PC-3 (cell line): ENCODE data around the gene TTC39A. TPM values are rescaled to one million over a fixed set of nuclear protein-coding genes. Genes with fewer than 3 reads are reported as not detected.

ENCODE experiments used
- ATAC-seq: fragments of 200-7000 bp; cut with Tn5 transposase; 2 replicates; pipeline ENCODE4 v1.9.1; 2020; ENCODE audit warnings: mild to moderate bottlenecking, moderate library complexity
- BruUV-seq: library from RNA; stranded (reverse); fragments of 400-500 nt; replicated peaks from 2 replicates; lab custom pipeline; 2021; lab: Mats Ljungman, UMichigan
- CTCF ChIA-PET: fragments of 300-600 bp; sonication (Branson Sonifier 250); formaldehyde crosslinking; loops from one replicate; lab custom pipeline; 2022; ENCODE audit warnings: antibody characterized with exemption; lab: Charles Lee
- POLR2A ChIA-PET: fragments of 300-600 bp; sonication (Branson Sonifier 250); formaldehyde crosslinking; loops from one replicate; lab custom pipeline; 2022; ENCODE audit warnings: antibody characterized with exemption; ENCODE audit not compliant: unreplicated experiment; lab: Charles Lee
- DNase-seq: peaks from one replicate; pipeline ENCODE4 v3.0.0-alpha.2; 2015
- H2AFZ ChIP-seq: fragments of 300-600 bp; sonication (generic); 2 replicates; pipeline ENCODE4 v1.6.0; 2016; ENCODE audit warnings: antibody characterized with exemption, low read length
- H3F3A ChIP-seq: fragments of 300-600 bp; sonication (generic); one replicate; pipeline ENCODE4 v1.6.0; 2017; ENCODE audit warnings: antibody characterized with exemption, low read length, control low read depth, mild to moderate bottlenecking; ENCODE audit not compliant: unreplicated experiment
- H3K27ac ChIP-seq: fragments of 300-600 bp; sonication (generic); 2 replicates; pipeline ENCODE4 v1.5.1; 2016; ENCODE audit warnings: mild to moderate bottlenecking, low read length
- H3K27me3 ChIP-seq: fragments of 300-600 bp; sonication (generic); 2 replicates; pipeline ENCODE4 v1.6.1; 2016; ENCODE audit warnings: low read length, mixed read lengths
- H3K36me3 ChIP-seq: fragments of 300-600 bp; sonication (generic); 2 replicates; pipeline ENCODE4 v1.6.1; 2016; ENCODE audit warnings: low read depth, mixed run types, low read length, mixed read lengths
- H3K4me1 ChIP-seq: fragments of 300-600 bp; sonication (generic); 2 replicates; pipeline ENCODE4 v1.5.1; 2016; ENCODE audit warnings: low read length; ENCODE audit not compliant: insufficient read depth
- H3K4me2 ChIP-seq: fragments of 300-600 bp; sonication (generic); 2 replicates; pipeline ENCODE4 v1.6.0; 2016; ENCODE audit warnings: low read length
- H3K4me3 ChIP-seq: fragments of 300-600 bp; sonication (generic); 2 replicates; pipeline ENCODE4 v1.5.1; 2016; ENCODE audit warnings: mild to moderate bottlenecking, low read length, mixed read lengths
- H3K79me2 ChIP-seq: fragments of 300-600 bp; sonication (generic); 2 replicates; pipeline ENCODE4 v1.6.1; 2017; ENCODE audit warnings: low read length, mixed read lengths
- H3K9ac ChIP-seq: fragments of 300-600 bp; sonication (generic); 2 replicates; pipeline ENCODE4 v1.6.0; 2016; ENCODE audit warnings: mild to moderate bottlenecking, low read length
- H3K9me2 ChIP-seq: fragments of 300-600 bp; sonication (generic); replicated peaks from 2 replicates; pipeline ENCODE4 v1.6.1; 2016; ENCODE audit warnings: mixed run types, low read length, mixed read lengths
- H3K9me3 ChIP-seq: fragments of 300-600 bp; sonication (generic); 2 replicates; pipeline ENCODE4 v1.6.1; 2016; ENCODE audit warnings: low read length, mixed read lengths
- H4K20me1 ChIP-seq: fragments of 300-600 bp; sonication (generic); 2 replicates; pipeline ENCODE4 v1.6.1; 2016; ENCODE audit warnings: low read length, mixed read lengths
- EZH2 ChIP-seq: fragments of 300-600 bp; sonication (generic); IDR thresholded peaks from one replicate; pipeline ENCODE4 v1.6.1; 2017; ENCODE audit warnings: antibody characterized with exemption, mild to moderate bottlenecking, low read length; ENCODE audit not compliant: unreplicated experiment
- EZH2phosphoT487 ChIP-seq: fragments of 300-600 bp; sonication (generic); IDR thresholded peaks from 2 replicates; pipeline ENCODE4 v1.6.1; 2018; ENCODE audit warnings: mild to moderate bottlenecking, antibody characterized with exemption, low read length, borderline replicate concordance
- intact Hi-C: fragments of 100-400 bp; cut with micrococcal nuclease; formaldehyde crosslinking; loops from 2 replicates; pipeline ENCODE4 v1.9.0; 2023
- total RNA-seq: library from RNA; depleted of rRNA; stranded (reverse); fragments of >200 nt; gene quantifications from 2 replicates; pipeline ENCODE4 v1.2.3, GENCODE V29; 2014
- TF ChIP-seq, protein P1 (sequence below): fragments of 300-600 bp; sonication (generic); conservative IDR thresholded peaks from 2 replicates; pipeline ENCODE4 v1.5.1; 2017; ENCODE audit warnings: antibody characterized with exemption, low read depth, mild to moderate bottlenecking, low read length

Gene TTC39A
- total RNA-seq, 1 experiment from 2014 or later: 11.1 TPM

DNA sequence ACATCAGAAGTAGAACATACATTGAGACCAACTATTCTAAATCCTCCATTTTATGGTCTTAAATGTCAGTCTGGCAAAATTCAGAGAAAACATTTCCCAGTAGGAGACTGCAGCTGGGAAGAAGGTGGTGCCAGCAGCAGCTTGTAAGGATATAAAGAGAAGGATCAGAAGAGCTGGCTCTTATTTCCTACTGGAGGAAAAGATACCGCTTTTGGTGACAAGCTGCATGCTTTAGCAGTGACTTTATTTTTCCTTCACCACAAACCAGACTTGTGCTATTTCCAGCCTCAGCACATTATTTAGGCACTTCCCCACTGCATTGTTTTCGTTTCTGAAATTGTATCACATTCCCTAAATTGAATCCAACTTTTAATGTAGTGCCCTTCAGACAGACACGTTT lies 65.9 kb downstream of the TTC39A start:
- no peaks in the 10 kb centered on the region for H3F3A ChIP-seq
- H3K79me2 ChIP-seq: peaks cover 89% of the 10 kb centered on the region
- no peaks in the 10 kb centered on the region for H3K36me3 ChIP-seq
- ChIA-PET POLR2A (interaction anchor here (0.6 kb wide), 2 partner anchors 49 to 294 kb away, joined by 4 to 5 read pairs; partner anchors contain the start of gene CDKN2C), CTCF (no interaction called here)
- 0 out of 2 replicates have a peak overlapping the region, but pooled peaks have one; percentile 14 for H3K4me3 ChIP-seq
- peak overlapping the region; percentile 66 for H3K4me2 ChIP-seq
- DNase-seq (peak; percentile 82), ATAC-seq (peak; percentile 70)
- peaks cover 63% of the 10 kb centered on the region for H3K4me1 ChIP-seq
- peak overlapping the region; percentile 10 for H3K27ac ChIP-seq
- no peak overlapping the region for H3K9ac ChIP-seq
- H3K9me2 ChIP-seq: no peaks in the 10 kb centered on the region
- H2AFZ ChIP-seq: no peak overlapping the region
- intact Hi-C loops: no loop called here
- no peak for TF ChIP-seq EZH2
- TF ChIP-seq, protein P1, sequence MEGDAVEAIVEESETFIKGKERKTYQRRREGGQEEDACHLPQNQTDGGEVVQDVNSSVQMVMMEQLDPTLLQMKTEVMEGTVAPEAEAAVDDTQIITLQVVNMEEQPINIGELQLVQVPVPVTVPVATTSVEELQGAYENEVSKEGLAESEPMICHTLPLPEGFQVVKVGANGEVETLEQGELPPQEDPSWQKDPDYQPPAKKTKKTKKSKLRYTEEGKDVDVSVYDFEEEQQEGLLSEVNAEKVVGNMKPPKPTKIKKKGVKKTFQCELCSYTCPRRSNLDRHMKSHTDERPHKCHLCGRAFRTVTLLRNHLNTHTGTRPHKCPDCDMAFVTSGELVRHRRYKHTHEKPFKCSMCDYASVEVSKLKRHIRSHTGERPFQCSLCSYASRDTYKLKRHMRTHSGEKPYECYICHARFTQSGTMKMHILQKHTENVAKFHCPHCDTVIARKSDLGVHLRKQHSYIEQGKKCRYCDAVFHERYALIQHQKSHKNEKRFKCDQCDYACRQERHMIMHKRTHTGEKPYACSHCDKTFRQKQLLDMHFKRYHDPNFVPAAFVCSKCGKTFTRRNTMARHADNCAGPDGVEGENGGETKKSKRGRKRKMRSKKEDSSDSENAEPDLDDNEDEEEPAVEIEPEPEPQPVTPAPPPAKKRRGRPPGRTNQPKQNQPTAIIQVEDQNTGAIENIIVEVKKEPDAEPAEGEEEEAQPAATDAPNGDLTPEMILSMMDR: no peak
- no peak for TF ChIP-seq EZH2phosphoT487
- no peaks in the 10 kb centered on the region for H4K20me1 ChIP-seq
- no peaks in the 10 kb centered on the region for H3K27me3 ChIP-seq
- H3K9me3 ChIP-seq: no peaks in the 10 kb centered on the region
- no TSS peak for BruUV-seq

GRCh38 chr1:51263147-51263877 lies 67.0 kb downstream of the TTC39A start:
- TF ChIP-seq EZH2: no peak
- H3K4me1 ChIP-seq: peaks cover 58% of the 10 kb centered on the region
- H3K4me2 ChIP-seq: no peak overlapping the region
- no peak overlapping the region for H3K9ac ChIP-seq
- H3F3A ChIP-seq: no peaks in the 10 kb centered on the region
- H3K9me3 ChIP-seq: no peaks in the 10 kb centered on the region
- peaks cover under 1% of the 10 kb centered on the region; the same call in 1 of the 2 replicates for H4K20me1 ChIP-seq
- H2AFZ ChIP-seq: no peak overlapping the region
- no peaks in the 10 kb centered on the region for H3K36me3 ChIP-seq
- ChIA-PET CTCF (interaction anchor here (0.6 kb wide), 1 partner anchor 598 kb away, joined by 9 read pairs; no protein-coding TSS in a partner anchor), POLR2A (no interaction called here)
- intact Hi-C loops: no loop called here
- H3K9me2 ChIP-seq: no peaks in the 10 kb centered on the region
- H3K27ac ChIP-seq: no peak overlapping the region
- H3K27me3 ChIP-seq: no peaks in the 10 kb centered on the region
- no peak overlapping the region for H3K4me3 ChIP-seq
- no TSS peak for BruUV-seq
- DNase-seq (no peak), ATAC-seq (no peak)
- peaks cover 89% of the 10 kb centered on the region for H3K79me2 ChIP-seq

GRCh38 chr1:51255331-51255730 lies 75.0 kb downstream of the TTC39A start:
- H3K9me2 ChIP-seq: no peaks in the 10 kb centered on the region
- H3K27me3 ChIP-seq: no peaks in the 10 kb centered on the region
- H3K27ac ChIP-seq: no peak overlapping the region
- CTCF ChIA-PET: no interaction called here
- H3F3A ChIP-seq: no peaks in the 10 kb centered on the region
- H3K9me3 ChIP-seq: no peaks in the 10 kb centered on the region
- no peaks in the 10 kb centered on the region for H3K36me3 ChIP-seq
- no peak overlapping the region for H3K4me3 ChIP-seq
- H3K79me2 ChIP-seq: peaks cover 94% of the 10 kb centered on the region
- DNase-seq (no peak), ATAC-seq (no peak)
- H4K20me1 ChIP-seq: peaks cover 11% of the 10 kb centered on the region
- H3K9ac ChIP-seq: no peak overlapping the region
- H3K4me1 ChIP-seq: peaks cover 3% of the 10 kb centered on the region
- H2AFZ ChIP-seq: no peak overlapping the region
- BruUV-seq: no TSS peak
- POLR2A ChIA-PET: no interaction called here
- H3K4me2 ChIP-seq: no peak overlapping the region
- intact Hi-C loops: no loop called here
- TF ChIP-seq EZH2phosphoT487: no peak
- TF ChIP-seq EZH2: no peak
- TF ChIP-seq, protein P1: no peak
